HG03378 (cell line): Measurements from ENCODE around the gene LMBR1.
"Not testable (repeated sequence)": the region's sequence is repeated elsewhere in the genome, so short reads cannot be mapped to it uniquely, and the experiment has no call there.

ENCODE experiments used
- ATAC-seq: cut with Tn5 transposase; IDR thresholded peaks from one replicate; pipeline ENCODE4 v1.9.1; 2021; ENCODE audit warnings: mild to moderate bottlenecking, moderate library complexity; ENCODE audit not compliant: unreplicated experiment

The LMBR1 gene

DNA sequence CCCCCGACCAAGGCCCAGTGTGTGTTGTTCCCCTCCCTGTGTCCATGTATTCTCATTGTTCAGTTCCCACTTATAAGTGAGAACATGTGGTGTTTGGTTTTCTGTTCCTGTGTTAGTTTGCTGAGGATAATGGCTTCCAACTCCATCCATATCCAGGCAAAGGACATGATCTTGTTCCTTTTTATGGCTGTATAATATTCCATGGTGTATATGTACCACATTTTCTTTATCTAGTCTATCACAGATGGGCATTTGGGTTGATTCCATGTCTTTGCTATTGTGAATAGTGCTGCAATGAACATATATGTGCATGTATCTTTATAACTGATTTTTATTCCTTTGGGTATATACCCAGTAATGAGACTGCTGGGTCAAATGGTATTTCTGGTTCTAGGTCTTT lies 191.2 kb downstream of the LMBR1 start:
- ATAC-seq: not testable (repeated sequence)

DNA sequence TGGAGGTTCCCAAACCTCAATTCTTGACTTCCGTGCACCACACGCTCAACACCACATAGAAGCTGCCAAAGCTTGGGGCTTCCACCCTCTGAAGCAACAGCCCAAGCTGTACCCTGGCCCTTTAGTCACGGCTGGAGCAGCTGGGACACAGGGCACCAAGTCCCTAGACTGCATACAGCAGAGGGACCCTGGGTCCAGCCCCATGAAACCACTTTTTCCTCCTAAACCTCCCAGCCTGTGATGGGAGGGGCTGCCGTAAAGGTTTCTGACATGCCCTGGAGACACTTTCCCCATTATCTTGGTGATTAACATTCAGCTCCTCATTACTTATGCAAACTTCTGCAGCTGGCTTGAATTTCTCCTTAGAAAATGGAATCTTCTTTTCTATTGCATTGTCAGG lies 194.5 kb downstream of the LMBR1 start:
- not testable (repeated sequence) for ATAC-seq

DNA sequence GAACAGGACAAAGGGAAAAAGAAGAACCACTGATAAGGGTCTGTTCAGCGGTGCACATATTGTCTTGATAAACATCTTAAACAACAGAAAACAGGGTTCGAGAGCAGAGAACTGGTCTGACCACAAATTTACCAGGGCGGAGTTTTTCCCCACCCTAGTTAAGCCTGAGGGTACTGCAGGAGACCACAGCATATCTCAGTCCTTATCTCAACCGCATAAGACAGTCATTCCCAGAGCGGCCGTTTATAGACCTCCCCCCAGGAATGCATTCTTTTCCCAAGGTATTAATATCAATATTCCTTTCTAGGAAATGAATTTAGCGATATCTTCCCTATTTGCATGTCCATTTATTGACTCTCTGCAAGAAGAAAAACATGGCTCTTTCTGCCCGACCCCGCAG lies 195.7 kb downstream of the LMBR1 start:
- not testable (repeated sequence) for ATAC-seq

GRCh38 chr7:156693627-156694026 lies 199.4 kb downstream of the LMBR1 start:
- ATAC-seq: no peak

- no peak for ATAC-seq
Measured at GRCh38 chr7:156692849-156693248, 200.1 kb downstream of the LMBR1 start.

DNA sequence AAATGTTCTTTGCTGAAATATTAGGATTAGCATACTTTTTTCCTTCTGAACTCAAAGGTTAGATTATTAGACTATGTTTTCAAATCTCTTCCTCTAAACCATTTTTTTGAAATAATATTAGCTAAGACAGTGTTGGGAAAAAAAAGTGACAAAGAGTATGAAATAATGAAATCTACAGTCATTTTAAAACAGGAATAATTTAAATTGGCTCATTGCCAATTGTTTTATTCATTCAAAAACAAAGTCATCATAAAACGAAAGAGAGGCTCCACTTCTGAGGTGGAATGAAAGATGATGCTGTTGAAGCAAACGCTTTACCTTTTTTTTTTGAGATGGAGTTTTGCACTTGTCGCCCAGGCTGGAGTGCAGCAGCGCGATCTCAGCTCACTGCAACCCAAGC lies 201.2 kb downstream of the LMBR1 start:
- no peak for ATAC-seq

DNA sequence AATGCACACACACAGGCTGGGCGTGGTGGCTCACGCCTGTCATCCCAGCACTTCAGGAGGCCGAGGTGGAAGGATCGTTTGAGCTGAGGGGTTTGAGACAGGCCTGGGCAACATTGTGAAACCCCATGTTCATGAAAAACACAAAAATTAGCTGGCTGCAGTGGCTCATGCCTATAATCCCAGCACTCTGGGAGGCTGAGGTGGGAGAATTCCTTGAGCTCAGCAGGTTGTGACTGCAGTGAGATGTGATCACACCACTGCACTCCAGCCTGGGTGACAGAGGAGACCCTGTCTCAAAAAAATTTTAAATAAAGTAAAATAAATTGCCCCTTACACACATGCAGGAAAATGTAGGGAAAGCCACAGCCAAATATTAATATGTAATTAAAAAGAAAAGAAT lies 208.3 kb downstream of the LMBR1 start:
- ATAC-seq: no peak

DNA sequence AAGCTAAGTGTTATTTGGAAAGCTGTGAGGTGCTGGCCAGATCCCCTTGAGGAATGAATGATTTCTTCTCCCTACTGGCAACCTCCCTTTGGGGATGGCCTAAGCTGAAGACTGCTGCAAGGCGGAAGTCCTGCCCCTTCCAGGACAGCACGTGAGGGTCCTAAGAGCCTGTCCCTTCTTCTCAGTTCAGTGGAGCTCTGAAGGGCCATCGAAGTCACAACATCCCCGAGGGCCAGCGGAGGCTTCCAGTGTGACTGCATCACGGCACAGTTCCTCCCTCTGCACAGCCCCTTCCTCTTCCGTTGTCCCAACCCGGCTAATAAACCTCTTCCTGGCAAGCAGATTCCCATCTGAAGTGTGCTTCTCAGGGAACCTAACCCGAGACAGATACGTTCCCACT lies 208.7 kb downstream of the LMBR1 start:
- no peak for ATAC-seq

GRCh38 chr7:156682928-156683327 lies 210.1 kb downstream of the LMBR1 start:
- ATAC-seq: no peak

- no peak for ATAC-seq
Measured at GRCh38 chr7:156680281-156680680, 212.7 kb downstream of the LMBR1 start.

- no peak for ATAC-seq
Measured at GRCh38 chr7:156677374-156678054, 215.5 kb downstream of the LMBR1 start.

GRCh38 chr7:156676263-156676662 lies 216.7 kb downstream of the LMBR1 start:
- ATAC-seq: no peak

DNA sequence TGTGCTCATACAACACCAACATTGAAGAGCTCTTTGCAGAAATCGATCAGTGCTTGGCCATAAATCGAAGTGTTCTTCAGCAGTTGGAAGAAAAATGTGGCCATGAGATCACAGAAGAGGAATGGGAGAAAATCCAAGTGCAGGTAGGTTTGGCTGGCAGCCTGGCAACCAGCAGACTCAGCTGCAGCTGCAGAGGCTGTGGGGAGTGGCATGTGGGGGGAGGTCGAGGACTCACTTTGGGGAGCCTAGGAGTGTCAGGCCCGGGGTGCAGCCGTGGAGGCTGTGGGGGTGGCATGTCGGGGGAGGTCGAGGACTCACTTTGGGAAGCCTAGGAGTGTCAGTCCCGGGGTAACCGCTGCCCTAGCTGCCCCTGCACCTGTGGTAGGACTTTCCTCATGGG lies 217.3 kb downstream of the LMBR1 start:
- no peak for ATAC-seq

DNA sequence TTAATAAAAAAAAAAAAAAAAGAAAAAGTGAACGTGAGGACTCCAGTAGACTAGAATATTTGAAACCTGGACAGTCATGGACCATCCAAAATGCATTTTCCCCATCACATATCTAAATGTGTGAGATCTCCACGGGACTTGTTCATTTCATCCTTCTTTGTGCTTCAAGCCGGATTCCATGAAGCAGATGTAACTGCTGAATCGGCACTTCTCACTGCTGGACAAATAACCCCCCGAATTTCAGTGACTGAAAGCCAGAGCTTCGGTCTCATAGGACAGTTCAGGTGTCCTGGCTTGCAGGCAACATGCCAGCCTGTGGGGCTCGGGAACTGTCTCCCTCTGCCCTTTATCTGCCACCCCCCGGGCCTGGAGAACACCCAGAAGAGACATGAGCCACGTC lies 219.1 kb downstream of the LMBR1 start:
- no peak for ATAC-seq

DNA sequence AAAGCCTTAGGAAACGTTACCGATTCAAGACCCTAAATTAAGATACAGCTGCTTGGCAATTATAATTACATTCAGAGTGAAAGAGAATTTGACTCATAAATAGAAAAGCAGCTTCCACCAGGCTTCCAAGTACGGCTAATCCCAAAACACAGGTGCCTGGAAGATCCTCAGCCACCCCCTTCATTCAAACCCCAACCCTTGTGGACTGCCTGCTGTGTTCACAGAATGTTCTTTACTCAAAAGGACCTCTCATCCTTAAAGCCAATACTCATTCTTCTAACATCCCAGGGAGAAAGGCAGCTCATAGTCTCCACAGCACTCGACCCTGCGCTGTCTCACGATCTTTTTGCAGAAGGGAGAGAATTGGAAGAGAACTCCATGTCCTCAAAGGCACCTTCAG lies 219.5 kb downstream of the LMBR1 start:
- ATAC-seq: no peak

- ATAC-seq: no peak
Measured at GRCh38 chr7:156669035-156669828, 223.8 kb downstream of the LMBR1 start.

GRCh38 chr7:156668130-156668741 lies 224.7 kb downstream of the LMBR1 start:
- no peak for ATAC-seq

DNA sequence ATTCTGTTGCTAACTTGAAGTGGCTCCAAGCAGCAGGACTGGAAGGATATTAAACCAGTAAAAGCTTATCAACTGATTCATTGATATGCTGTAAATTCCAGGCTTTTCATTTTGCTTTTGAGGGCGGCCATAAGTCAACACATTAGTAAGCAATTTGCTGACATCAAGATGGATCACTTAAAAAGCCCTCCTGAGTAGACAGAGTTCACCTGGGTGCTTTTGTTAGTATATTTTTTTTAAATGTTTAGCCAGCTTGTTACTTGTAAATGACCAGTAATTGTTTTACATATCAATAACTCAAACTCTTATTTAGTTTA lies 225.9 kb downstream of the LMBR1 start:
- no peak for ATAC-seq

- no peak for ATAC-seq
Measured at GRCh38 chr7:156666368-156667109, 226.4 kb downstream of the LMBR1 start.

DNA sequence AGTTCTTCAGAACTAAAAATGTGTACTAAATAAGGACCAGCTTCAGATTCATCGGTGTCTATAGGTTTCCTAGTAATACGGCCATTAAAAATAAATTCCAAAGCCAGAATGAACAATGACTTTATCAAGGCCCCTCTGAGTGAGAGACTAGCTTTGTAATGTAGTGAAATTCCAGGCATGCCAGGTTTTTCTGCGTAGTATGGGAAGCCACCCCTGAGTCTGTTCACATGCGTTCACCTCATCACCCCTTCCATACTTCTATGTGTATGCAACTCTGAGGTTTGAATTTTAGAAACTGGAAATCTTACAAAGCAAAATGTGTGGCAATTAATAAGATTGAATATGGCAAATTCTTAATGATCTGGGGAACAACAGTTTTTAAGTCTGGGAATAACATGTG lies 227.9 kb downstream of the LMBR1 start:
- no peak for ATAC-seq

DNA sequence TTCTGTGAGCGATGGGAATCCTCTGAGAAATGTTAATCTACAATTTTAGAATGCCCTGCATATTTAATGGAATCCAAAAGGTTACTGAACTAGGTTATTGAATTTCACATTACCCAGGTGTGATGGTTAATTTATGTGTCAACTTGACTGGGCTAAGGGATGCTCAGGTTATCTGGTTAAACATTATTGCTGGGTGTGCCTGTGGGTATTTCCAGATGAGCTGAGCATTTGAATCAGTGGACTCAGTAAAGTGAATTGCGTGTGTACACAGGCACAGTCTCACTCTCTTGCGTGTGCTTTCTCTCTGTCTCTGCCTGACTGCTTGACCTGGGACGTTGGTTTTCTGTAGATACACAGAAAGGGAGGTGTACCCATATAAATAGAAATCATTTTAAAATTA lies 230.7 kb downstream of the LMBR1 start:
- no peak for ATAC-seq

- no peak for ATAC-seq
Measured at GRCh38 chr7:156661637-156662036, 231.3 kb downstream of the LMBR1 start.
